GM21786 (cell line): ENCODE measurements around the gene ABTB1.

Source experiments
- ATAC-seq: cut with Tn5 transposase; IDR thresholded peaks from one replicate; pipeline ENCODE4 v1.9.1; 2021; ENCODE audit not compliant: unreplicated experiment

The ABTB1 gene

GRCh38 chr3:127672429-127673190, at the start of gene ABTB1:
Gene ABTB1, plus strand, starts transcription at chr3:127672952. Its CDS starts 74 bp downstream, at chr3:127673026.
- peak; percentile 73 for ATAC-seq

GRCh38 chr3:127624063-127624462, 48.7 kb upstream of the ABTB1 start:
- ATAC-seq = no peak

- no peak for ATAC-seq
Measured at GRCh38 chr3:127625821-127626220, 46.9 kb upstream of the ABTB1 start.

- no peak for ATAC-seq
Measured at GRCh38 chr3:127628426-127628787, 44.3 kb upstream of the ABTB1 start.

GRCh38 chr3:127628788-127629466, 43.8 kb upstream of the ABTB1 start, which contains the start of gene PODXL2:
Gene PODXL2, plus strand, starts transcription at chr3:127629185. Its CDS starts 35 bp downstream, at chr3:127629220.
- no peak for ATAC-seq

GRCh38 chr3:127629467-127630403, 43.0 kb upstream of the ABTB1 start:
- no peak for ATAC-seq

GRCh38 chr3:127630811-127631714, 41.7 kb upstream of the ABTB1 start:
- ATAC-seq = no peak

- no peak for ATAC-seq
Measured at GRCh38 chr3:127632035-127632820, 40.5 kb upstream of the ABTB1 start.

- no peak for ATAC-seq
Measured at GRCh38 chr3:127634653-127635052, 38.1 kb upstream of the ABTB1 start.

GRCh38 chr3:127637546-127637945, 35.2 kb upstream of the ABTB1 start:
- no peak for ATAC-seq

- no peak for ATAC-seq
Measured at GRCh38 chr3:127637971-127638370, 34.8 kb upstream of the ABTB1 start.

GRCh38 chr3:127639173-127640041, 33.3 kb upstream of the ABTB1 start:
- no peak for ATAC-seq

GRCh38 chr3:127640042-127640355, 32.8 kb upstream of the ABTB1 start:
- ATAC-seq = no peak

- no peak for ATAC-seq
Measured at GRCh38 chr3:127644641-127645370, 27.9 kb upstream of the ABTB1 start.

GRCh38 chr3:127645371-127646015, 27.3 kb upstream of the ABTB1 start:
- no peak for ATAC-seq

GRCh38 chr3:127646501-127647046, 26.2 kb upstream of the ABTB1 start:
- no peak for ATAC-seq

- no peak for ATAC-seq
Measured at GRCh38 chr3:127647166-127647844, 25.4 kb upstream of the ABTB1 start.
